A549 (cell line): ENCODE results near the gene SPRYD4. TPM values are rescaled to one million over a fixed set of nuclear protein-coding genes. Genes with fewer than 3 reads are reported as not detected.

ENCODE experiments used
- ATAC-seq, 2 experiments: fragments of 200-7000 bp in 1 of 2; fragments of >200 bp in 1 of 2; cut with Nextera tagmentation in 1 of 2; cut with Tn5 transposase in 1 of 2; 3 replicates each; pipeline versions ENCODE4 v1.8.0 to v1.9.1; 2018 to 2020; ENCODE audit warnings: mild to moderate bottlenecking in 1 of 2, moderate library complexity in 1 of 2
- CTCF ChIA-PET: fragments of 300-600 bp; sonication (Branson Sonifier 250); formaldehyde crosslinking; extraction: SDS; loops from one replicate; lab custom pipeline; 2021; ENCODE audit warnings: antibody characterized with exemption, inconsistent platforms; lab: Yijun Ruan, JAX
- POLR2A ChIA-PET: fragments of 350-600 bp; formaldehyde crosslinking; extraction: SDS; loops from one replicate; lab custom pipeline; 2021; ENCODE audit warnings: antibody characterized with exemption, inconsistent platforms; lab: Yijun Ruan, JAX
- DNase-seq, 2 experiments: peaks; one replicate each; pipeline versions ENCODE4 v3.0.0 to v3.0.0-alpha.2; 2011 to 2016; ENCODE audit warnings: low read depth in 1 of 2, low spot score in 1 of 2
- FAIRE-seq: peaks from 2 replicates; lab custom pipeline; 2011; peaks lifted over from hg19 to GRCh38; lab: Jason Lieb, UNC
- H3K27ac ChIP-seq, 2 experiments: fragments of >200 bp; sonication (Bioruptor Twin); formaldehyde crosslinking; 3 replicates each; pipeline ENCODE4 v1.5.1; 2016 to 2017
- H3K4me1 ChIP-seq: fragments of >200 bp; sonication (Bioruptor Twin); formaldehyde crosslinking; 3 replicates; pipeline ENCODE4 v1.6.1; 2016
- H3K4me2 ChIP-seq: fragments of >200 bp; sonication (Bioruptor Twin); formaldehyde crosslinking; 3 replicates; pipeline ENCODE4 v1.6.1; 2016
- H3K4me3 ChIP-seq: fragments of >200 bp; sonication (Bioruptor Twin); formaldehyde crosslinking; 3 replicates; pipeline ENCODE4 v1.5.1; 2016
- H3K9me3 ChIP-seq: fragments of >200 bp; sonication (Bioruptor Twin); formaldehyde crosslinking; 3 replicates; pipeline ENCODE4 v1.6.1; 2016
- CEBPB ChIP-seq, 2 experiments: fragments of >200 bp in 1 of 2; sonication (Bioruptor Twin) in 1 of 2; formaldehyde crosslinking in 1 of 2; IDR thresholded peaks; 2 replicates each; pipeline ENCODE4 v1.6.1; 2012 to 2016
- CHD2 ChIP-seq: fragments of 150-350 bp; IDR thresholded peaks from 2 replicates; pipeline ENCODE4 v1.6.1; 2014; ENCODE audit warnings: low read length; ENCODE audit not compliant: partially characterized antibody
- ELK1 ChIP-seq: fragments of 150-350 bp; IDR thresholded peaks from 2 replicates; pipeline ENCODE4 v1.6.1; 2014; ENCODE audit warnings: low read depth, mild to moderate bottlenecking, low read length
- JUNB ChIP-seq: fragments of >200 bp; sonication (Bioruptor Twin); formaldehyde crosslinking; IDR thresholded peaks from 2 replicates; pipeline ENCODE4 v1.6.1; 2016
- NFE2L2 ChIP-seq: fragments of 150-350 bp; conservative IDR thresholded peaks from 2 replicates; pipeline ENCODE4 v1.6.1; 2014; ENCODE audit warnings: low read length
- PBX3 ChIP-seq: IDR thresholded peaks from 2 replicates; pipeline ENCODE4 v1.6.1; 2012
- POLR2AphosphoS2 ChIP-seq: conservative IDR thresholded peaks from 2 replicates; pipeline ENCODE4 v1.6.1; 2012; ENCODE audit warnings: low read length, improper control_type of control experiment, inconsistent platforms
- RARB ChIP-seq: fragments of 250-450 bp; sonication (Bioruptor Pico); IDR thresholded peaks from 2 replicates; pipeline ENCODE4 v1.8.0; 2021; ENCODE audit warnings: mild to moderate bottlenecking, moderate library complexity
- RCOR1 ChIP-seq: fragments of 150-350 bp; IDR thresholded peaks from 2 replicates; pipeline ENCODE4 v1.6.1; 2014; ENCODE audit warnings: antibody characterized with exemption, low read length, low read depth
- RNF2 ChIP-seq: fragments of 200-600 bp; sonication (generic); IDR thresholded peaks from 2 replicates; pipeline ENCODE4 v1.6.1; 2016; ENCODE audit warnings: low read depth, mild to moderate bottlenecking, antibody characterized with exemption, moderate library complexity, borderline replicate concordance
- TFCP2L1 ChIP-seq: fragments of 250-450 bp; sonication (Bioruptor Pico); IDR thresholded peaks from 2 replicates; pipeline ENCODE4 v1.5.0; 2021; ENCODE audit warnings: mild to moderate bottlenecking
- WGBS: methylation state at CpG from one replicate; pipeline ENCODE4 v1.1.6; 2017; ENCODE audit errors: missing lambda C conversion rate; 5-methylcytosine and 5-hydroxymethylcytosine counted together
- polyA plus RNA-seq, 4 experiments: library from polyadenylated mRNA; depleted of rRNA in 3 of 4; stranded (reverse); fragments of >200 nt; fragmentation: RNase III in 1 of 4; extraction: RNeasy Plus Mini Kit Qiagen cat#74134 plus additional on column Dnase treatment in 1 of 4; gene quantifications; 2 replicates in 3 of 4; 3 replicates in 1 of 4; pipeline ENCODE4 v1.2.3, GENCODE V29; 2011 to 2017
- TF ChIP-seq, protein P1 (sequence below): fragments of 250-450 bp; sonication (Bioruptor Pico); IDR thresholded peaks from 2 replicates; pipeline ENCODE4 v1.5.0; 2021; ENCODE audit warnings: mild to moderate bottlenecking, moderate library complexity, borderline replicate concordance
- TF ChIP-seq, protein P2 (sequence below): fragments of >200 bp; sonication (Bioruptor Twin); formaldehyde crosslinking; IDR thresholded peaks from 2 replicates; pipeline ENCODE4 v1.6.1; 2016

Gene SPRYD4
- polyA plus RNA-seq, 2 of the 4 experiments (the other 2 are of a cell fraction), result 2.2 to 3.5 TPM

DNA sequence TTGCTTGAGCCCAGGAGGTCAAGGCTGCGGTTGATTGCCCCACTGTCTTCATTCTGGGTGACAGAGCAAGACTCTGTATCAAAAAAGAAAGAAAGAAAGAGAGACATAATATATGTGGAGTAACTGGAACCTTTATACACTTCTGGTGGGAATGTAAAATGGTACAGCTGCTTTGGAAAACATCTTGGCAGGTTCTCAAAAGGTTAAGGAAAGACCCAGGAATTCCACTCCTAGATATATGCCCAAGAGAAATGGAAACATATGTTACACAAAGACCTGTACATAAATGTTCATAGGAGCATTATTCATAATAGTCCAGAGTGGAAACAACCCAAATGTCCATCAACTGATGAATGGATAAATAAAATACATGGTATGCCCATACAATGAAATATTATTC is 60.5 kb downstream of the SPRYD4 start:
- Histone ChIP-seq H3K9me3 (no peaks in the 10 kb centered on the region), H3K4me1 (peaks cover 66% of the 10 kb centered on the region), H3K4me2 (no peak overlapping the region), H3K4me3 (no peak overlapping the region), H3K27ac (peak overlapping the region in 1 of 2 experiments; percentile 89; a peak in 3 of 6 replicates)
- TF ChIP-seq NFE2L2 (no peak), POLR2AphosphoS2 (no peak), RARB (CRISPR knock-in tag) (no peak), CHD2 (no peak), RNF2 (no peak), CEBPB (IDR thresholded peaks at IDR 0.05) (no peak), TFCP2L1 (CRISPR knock-in tag) (no peak), JUNB (no peak), PBX3 (no peak), RCOR1 (no peak), ELK1 (no peak)
- TF ChIP-seq, protein P1, sequence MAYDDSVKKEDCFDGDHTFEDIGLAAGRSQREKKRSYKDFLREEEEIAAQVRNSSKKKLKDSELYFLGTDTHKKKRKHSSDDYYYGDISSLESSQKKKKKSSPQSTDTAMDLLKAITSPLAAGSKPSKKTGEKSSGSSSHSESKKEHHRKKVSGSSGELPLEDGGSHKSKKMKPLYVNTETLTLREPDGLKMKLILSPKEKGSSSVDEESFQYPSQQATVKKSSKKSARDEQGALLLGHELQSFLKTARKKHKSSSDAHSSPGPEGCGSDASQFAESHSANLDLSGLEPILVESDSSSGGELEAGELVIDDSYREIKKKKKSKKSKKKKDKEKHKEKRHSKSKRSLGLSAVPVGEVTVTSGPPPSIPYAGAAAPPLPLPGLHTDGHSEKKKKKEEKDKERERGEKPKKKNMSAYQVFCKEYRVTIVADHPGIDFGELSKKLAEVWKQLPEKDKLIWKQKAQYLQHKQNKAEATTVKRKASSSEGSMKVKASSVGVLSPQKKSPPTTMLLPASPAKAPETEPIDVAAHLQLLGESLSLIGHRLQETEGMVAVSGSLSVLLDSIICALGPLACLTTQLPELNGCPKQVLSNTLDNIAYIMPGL (CRISPR knock-in tag), result no peak
- TF ChIP-seq, protein P2, sequence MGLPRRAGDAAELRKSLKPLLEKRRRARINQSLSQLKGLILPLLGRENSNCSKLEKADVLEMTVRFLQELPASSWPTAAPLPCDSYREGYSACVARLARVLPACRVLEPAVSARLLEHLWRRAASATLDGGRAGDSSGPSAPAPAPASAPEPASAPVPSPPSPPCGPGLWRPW, result no peak
- DNase-seq (no peak), FAIRE-seq (no peak), ATAC-seq (no peak)
- 90% methylated on average over 1 of the region's 1 CpG for WGBS
- ChIA-PET POLR2A (no interaction called here), CTCF (interaction anchor here (0.6 to 4.5 kb wide), 4 partner anchors 9 to 65 kb away, joined by 3 to 28 read pairs (median 4); no protein-coding TSS in a partner anchor)

Other genes starting within 250 kb of the SPRYD4 start
- gene RNF41, start 246.7 kb upstream of the SPRYD4 start, polyA plus RNA-seq (2011; rRNA removed), result 47.8 and 65.1 TPM in 2 replicates
- gene RNF41, start 246.7 kb upstream of the SPRYD4 start, polyA plus RNA-seq (2017; fragmentation: RNase III; extraction: RNeasy Plus Mini Kit Qiagen cat#74134 plus additional on column Dnase treatment), result 20.2 to 21.7 TPM (median 20.7 TPM) in 3 replicates
- 86.1 and 86.7 TPM in 2 replicates for gene NABP2, start 244.2 kb upstream of the SPRYD4 start, polyA plus RNA-seq (2011; rRNA removed)
- gene NABP2, start 244.2 kb upstream of the SPRYD4 start, polyA plus RNA-seq (2017; fragmentation: RNase III; extraction: RNeasy Plus Mini Kit Qiagen cat#74134 plus additional on column Dnase treatment), result 64.1 to 69.6 TPM (median 65.2 TPM) in 3 replicates
- gene SLC39A5, start 238.5 kb upstream of the SPRYD4 start, polyA plus RNA-seq (2011; rRNA removed), result 0.42 TPM in 1 of 2 replicates, not detected in the other
- 0.09 to 0.23 TPM in 2 of 3 replicates, not detected in the other for gene SLC39A5, start 238.5 kb upstream of the SPRYD4 start, polyA plus RNA-seq (2017; fragmentation: RNase III; extraction: RNeasy Plus Mini Kit Qiagen cat#74134 plus additional on column Dnase treatment)
- gene ANKRD52, start 210.2 kb upstream of the SPRYD4 start, polyA plus RNA-seq (2011; rRNA removed), result 26.1 and 35.1 TPM in 2 replicates
- 47.4 to 48.7 TPM (median 48.0 TPM) in 3 replicates for gene ANKRD52, start 210.2 kb upstream of the SPRYD4 start, polyA plus RNA-seq (2017; fragmentation: RNase III; extraction: RNeasy Plus Mini Kit Qiagen cat#74134 plus additional on column Dnase treatment)
- gene COQ10A, start 201.6 kb upstream of the SPRYD4 start, polyA plus RNA-seq (2011; rRNA removed), result 40.9 and 41.2 TPM in 2 replicates
- 20.7 to 23.5 TPM (median 23.2 TPM) in 3 replicates for gene COQ10A, start 201.6 kb upstream of the SPRYD4 start, polyA plus RNA-seq (2017; fragmentation: RNase III; extraction: RNeasy Plus Mini Kit Qiagen cat#74134 plus additional on column Dnase treatment)
- gene CS, start 168.2 kb upstream of the SPRYD4 start, polyA plus RNA-seq (2011; rRNA removed), result 223 and 263 TPM in 2 replicates
- gene CS, start 168.2 kb upstream of the SPRYD4 start, polyA plus RNA-seq (2017; fragmentation: RNase III; extraction: RNeasy Plus Mini Kit Qiagen cat#74134 plus additional on column Dnase treatment), result 143 to 151 TPM (median 146 TPM) in 3 replicates
- gene CNPY2, start 152.6 kb upstream of the SPRYD4 start, polyA plus RNA-seq (2011; rRNA removed), result 218 and 257 TPM in 2 replicates
- gene CNPY2, start 152.6 kb upstream of the SPRYD4 start, polyA plus RNA-seq (2017; fragmentation: RNase III; extraction: RNeasy Plus Mini Kit Qiagen cat#74134 plus additional on column Dnase treatment), result 150 to 158 TPM (median 155 TPM) in 3 replicates
- gene PAN2, start 134.6 kb upstream of the SPRYD4 start, polyA plus RNA-seq (2011; rRNA removed), result 66.8 and 89.4 TPM in 2 replicates
- 24.0 to 30.0 TPM (median 29.6 TPM) in 3 replicates for gene PAN2, start 134.6 kb upstream of the SPRYD4 start, polyA plus RNA-seq (2017; fragmentation: RNase III; extraction: RNeasy Plus Mini Kit Qiagen cat#74134 plus additional on column Dnase treatment)
- 0.21 and 0.34 TPM in 2 replicates for gene IL23A, start 129.7 kb upstream of the SPRYD4 start, polyA plus RNA-seq (2011; rRNA removed)
- 0.31 to 0.34 TPM (median 0.33 TPM) in 3 replicates for gene IL23A, start 129.7 kb upstream of the SPRYD4 start, polyA plus RNA-seq (2017; fragmentation: RNase III; extraction: RNeasy Plus Mini Kit Qiagen cat#74134 plus additional on column Dnase treatment)
- gene STAT2, start 108.5 kb upstream of the SPRYD4 start, polyA plus RNA-seq (2011; rRNA removed), result 29.5 and 40.1 TPM in 2 replicates
- gene STAT2, start 108.5 kb upstream of the SPRYD4 start, polyA plus RNA-seq (2017; fragmentation: RNase III; extraction: RNeasy Plus Mini Kit Qiagen cat#74134 plus additional on column Dnase treatment), result 16.5 to 23.9 TPM (median 22.2 TPM) in 3 replicates
- not detected in 2 replicates for gene APOF, start 105.7 kb upstream of the SPRYD4 start, polyA plus RNA-seq (2011; rRNA removed)
- gene APOF, start 105.7 kb upstream of the SPRYD4 start, polyA plus RNA-seq (2017; fragmentation: RNase III; extraction: RNeasy Plus Mini Kit Qiagen cat#74134 plus additional on column Dnase treatment), result not detected in 3 replicates
- gene TIMELESS, start 19.2 kb upstream of the SPRYD4 start, polyA plus RNA-seq (2011; rRNA removed), result 17.6 and 34.3 TPM in 2 replicates
- gene TIMELESS, start 19.2 kb upstream of the SPRYD4 start, polyA plus RNA-seq (2017; fragmentation: RNase III; extraction: RNeasy Plus Mini Kit Qiagen cat#74134 plus additional on column Dnase treatment), result 51.4 to 60.1 TPM (median 57.4 TPM) in 3 replicates
- 0.03 TPM in 1 of 2 replicates, not detected in the other for gene MIP, start 13.9 kb upstream of the SPRYD4 start, polyA plus RNA-seq (2011; rRNA removed)
- gene MIP, start 13.9 kb upstream of the SPRYD4 start, polyA plus RNA-seq (2017; fragmentation: RNase III; extraction: RNeasy Plus Mini Kit Qiagen cat#74134 plus additional on column Dnase treatment), result not detected in 3 replicates
- 0.36 and 0.61 TPM in 2 replicates for gene GLS2, start 19.6 kb downstream of the SPRYD4 start, polyA plus RNA-seq (2011; rRNA removed)
- gene GLS2, start 19.6 kb downstream of the SPRYD4 start, polyA plus RNA-seq (2017; fragmentation: RNase III; extraction: RNeasy Plus Mini Kit Qiagen cat#74134 plus additional on column Dnase treatment), result 0.07 to 0.44 TPM (median 0.18 TPM) in 3 replicates
- gene RBMS2, start 53.2 kb downstream of the SPRYD4 start, polyA plus RNA-seq (2011; rRNA removed), result 46.4 and 61.6 TPM in 2 replicates
- 13.3 to 16.5 TPM (median 15.1 TPM) in 3 replicates for gene RBMS2, start 53.2 kb downstream of the SPRYD4 start, polyA plus RNA-seq (2017; fragmentation: RNase III; extraction: RNeasy Plus Mini Kit Qiagen cat#74134 plus additional on column Dnase treatment)
- gene BAZ2A, start 161.7 kb downstream of the SPRYD4 start, polyA plus RNA-seq (2011; rRNA removed), result 59.4 and 103 TPM in 2 replicates
- 34.2 to 41.7 TPM (median 40.8 TPM) in 3 replicates for gene BAZ2A, start 161.7 kb downstream of the SPRYD4 start, polyA plus RNA-seq (2017; fragmentation: RNase III; extraction: RNeasy Plus Mini Kit Qiagen cat#74134 plus additional on column Dnase treatment)
- 1,500 and 1,639 TPM in 2 replicates for gene ATP5F1B, start 177.4 kb downstream of the SPRYD4 start, polyA plus RNA-seq (2011; rRNA removed)
- 761 to 854 TPM (median 778 TPM) in 3 replicates for gene ATP5F1B, start 177.4 kb downstream of the SPRYD4 start, polyA plus RNA-seq (2017; fragmentation: RNase III; extraction: RNeasy Plus Mini Kit Qiagen cat#74134 plus additional on column Dnase treatment)
- 211 and 272 TPM in 2 replicates for gene PTGES3, start 219.7 kb downstream of the SPRYD4 start, polyA plus RNA-seq (2011; rRNA removed)
- gene PTGES3, start 219.7 kb downstream of the SPRYD4 start, polyA plus RNA-seq (2017; fragmentation: RNase III; extraction: RNeasy Plus Mini Kit Qiagen cat#74134 plus additional on column Dnase treatment), result 400 to 467 TPM (median 406 TPM) in 3 replicates